Stimulated activated CD8-positive, alpha-beta memory T cell treated with anti-CD3 and anti-CD28 coated beads, Interleukin-4, amount 100 ng/mL, for 24 hours (primary cell): ENCODE measurements around the gene TLR2.

Experiments
- DNase-seq: peaks from one replicate; pipeline ENCODE4 v3.0.0-alpha.2; 2020; ENCODE audit warnings: low read depth

TLR2 gene, protein sequence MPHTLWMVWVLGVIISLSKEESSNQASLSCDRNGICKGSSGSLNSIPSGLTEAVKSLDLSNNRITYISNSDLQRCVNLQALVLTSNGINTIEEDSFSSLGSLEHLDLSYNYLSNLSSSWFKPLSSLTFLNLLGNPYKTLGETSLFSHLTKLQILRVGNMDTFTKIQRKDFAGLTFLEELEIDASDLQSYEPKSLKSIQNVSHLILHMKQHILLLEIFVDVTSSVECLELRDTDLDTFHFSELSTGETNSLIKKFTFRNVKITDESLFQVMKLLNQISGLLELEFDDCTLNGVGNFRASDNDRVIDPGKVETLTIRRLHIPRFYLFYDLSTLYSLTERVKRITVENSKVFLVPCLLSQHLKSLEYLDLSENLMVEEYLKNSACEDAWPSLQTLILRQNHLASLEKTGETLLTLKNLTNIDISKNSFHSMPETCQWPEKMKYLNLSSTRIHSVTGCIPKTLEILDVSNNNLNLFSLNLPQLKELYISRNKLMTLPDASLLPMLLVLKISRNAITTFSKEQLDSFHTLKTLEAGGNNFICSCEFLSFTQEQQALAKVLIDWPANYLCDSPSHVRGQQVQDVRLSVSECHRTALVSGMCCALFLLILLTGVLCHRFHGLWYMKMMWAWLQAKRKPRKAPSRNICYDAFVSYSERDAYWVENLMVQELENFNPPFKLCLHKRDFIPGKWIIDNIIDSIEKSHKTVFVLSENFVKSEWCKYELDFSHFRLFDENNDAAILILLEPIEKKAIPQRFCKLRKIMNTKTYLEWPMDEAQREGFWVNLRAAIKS

DNA sequence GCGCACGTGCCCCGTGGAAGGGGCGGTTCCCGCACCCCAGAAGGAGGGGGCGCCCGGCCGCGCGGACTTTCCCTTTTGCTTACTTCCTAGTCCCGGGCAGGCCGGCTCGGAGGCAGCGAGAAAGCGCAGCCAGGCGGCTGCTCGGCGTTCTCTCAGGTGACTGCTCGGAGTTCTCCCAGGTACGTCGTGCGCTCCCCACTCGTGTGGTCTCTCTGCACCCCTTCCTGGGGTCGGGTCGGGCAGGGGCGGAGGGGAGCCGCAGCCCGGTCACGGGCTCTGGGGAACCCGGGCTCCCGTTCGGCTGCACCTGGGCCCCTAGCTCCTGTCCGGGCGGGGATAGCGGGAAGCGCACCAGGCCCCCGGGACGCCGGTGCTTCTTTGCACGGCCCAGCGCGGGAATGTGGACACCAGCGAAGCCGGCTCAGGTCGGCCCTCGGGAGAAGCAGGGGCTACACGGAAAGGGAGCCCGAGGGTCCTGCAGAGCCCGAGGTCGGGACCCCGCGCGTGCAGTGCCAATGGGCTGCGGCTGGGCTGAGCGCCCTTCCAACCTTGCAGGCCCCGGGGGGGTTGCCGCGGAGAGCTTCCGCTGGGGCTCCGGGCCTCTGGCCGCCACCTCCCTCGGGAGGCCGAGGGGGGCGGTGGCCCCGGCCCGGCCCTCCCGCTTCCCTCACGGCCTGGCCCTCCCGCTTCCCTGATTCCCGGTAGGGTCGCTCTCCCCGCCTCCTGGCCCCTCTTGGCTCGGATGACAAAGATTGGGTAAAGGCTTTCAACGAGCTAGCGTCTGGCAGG lies at the start of gene TLR2:
Gene TLR2, plus strand, starts transcription at position 99 of the 789 bp plus-strand sequence. CDS start 18,628 bp downstream, outside the sequence.
- peak; percentile 39 for DNase-seq

DNA sequence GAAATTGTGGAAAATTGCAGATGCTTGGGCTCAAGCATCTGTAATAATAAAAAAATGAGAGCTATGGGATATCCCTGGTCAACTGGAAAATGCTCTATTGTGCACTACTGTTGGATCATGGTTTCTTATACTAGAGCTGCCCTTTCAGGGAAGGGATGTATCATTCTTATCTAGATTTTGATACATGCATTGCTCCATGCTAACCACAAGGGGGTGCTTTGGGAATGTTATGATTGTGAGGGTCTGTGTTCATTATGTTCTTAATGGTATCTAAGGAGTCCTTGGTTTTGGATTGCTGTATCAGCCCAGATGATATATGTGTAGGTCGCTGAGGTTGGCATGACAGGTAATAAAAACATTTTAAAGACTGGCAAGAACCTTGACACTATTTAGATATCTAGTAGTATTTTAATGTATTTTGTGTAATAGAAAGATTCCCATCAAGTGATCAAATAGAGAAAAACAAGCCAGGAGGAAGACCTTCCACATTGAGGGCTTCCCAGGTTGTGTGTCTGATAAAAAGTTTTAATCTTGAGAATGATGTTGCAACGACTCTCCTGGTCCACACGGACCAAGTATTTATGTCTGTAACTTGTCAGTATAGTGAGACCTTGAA lies 49.2 kb upstream of the TLR2 start:
- DNase-seq = no peak

DNA sequence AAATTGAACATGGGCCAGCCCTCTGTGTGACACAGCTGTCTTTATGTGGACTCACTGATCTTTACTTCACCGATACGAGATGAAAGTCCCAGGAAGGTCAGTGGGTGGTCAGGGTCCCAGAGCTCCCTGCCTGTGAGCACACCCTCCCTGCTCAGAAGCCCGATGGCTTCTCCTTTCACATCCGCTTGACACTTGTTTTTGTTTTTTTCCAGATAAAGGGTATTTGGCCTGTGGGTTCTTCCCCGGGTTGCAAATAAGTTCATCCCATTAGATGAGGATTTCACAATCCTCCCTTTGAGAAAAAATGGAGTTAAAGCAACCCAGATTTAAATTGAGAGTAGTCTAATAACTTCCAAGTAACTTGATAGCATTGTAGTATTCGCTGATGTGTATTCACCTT lies 48.2 kb upstream of the TLR2 start:
- no peak for DNase-seq

DNA sequence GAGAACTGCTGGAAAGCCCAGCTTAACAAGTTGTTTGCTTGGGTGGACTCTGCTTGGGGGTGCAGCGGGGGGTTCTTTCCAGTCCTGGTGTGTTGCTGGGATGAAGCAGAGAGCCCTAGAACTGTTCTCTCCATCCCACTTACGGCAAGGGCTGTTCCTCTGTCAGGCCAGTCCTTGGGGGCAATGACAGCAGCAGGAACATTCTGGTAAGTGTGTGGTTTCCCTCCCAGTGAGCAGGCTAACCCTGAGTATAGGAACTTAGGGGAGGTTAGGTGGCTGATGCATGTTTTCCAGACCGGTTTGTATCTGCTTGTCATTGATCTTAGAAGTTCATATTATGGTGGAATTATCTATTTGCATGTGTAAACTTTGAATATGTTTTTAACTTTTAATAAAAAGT lies 46.9 kb upstream of the TLR2 start:
- DNase-seq = no peak

DNA sequence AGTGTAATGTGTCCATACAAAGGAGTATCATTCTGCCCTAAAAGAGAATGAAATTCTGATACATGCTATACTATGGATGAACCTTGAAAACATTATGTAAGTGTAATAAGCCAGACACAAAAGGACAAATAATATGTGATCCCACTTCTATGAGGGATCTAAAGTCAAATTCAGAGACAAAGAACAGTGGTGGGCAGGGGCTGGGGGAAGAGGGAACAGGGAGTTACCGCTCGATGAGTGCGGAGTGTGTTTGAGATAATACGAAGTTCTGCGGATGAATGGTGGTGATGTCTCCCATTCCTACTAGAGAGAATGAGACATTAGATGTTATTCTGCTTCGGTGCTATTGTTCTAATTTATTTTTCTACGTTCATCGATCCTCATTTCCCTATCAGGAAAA lies 46.1 kb upstream of the TLR2 start:
- no peak for DNase-seq

DNA sequence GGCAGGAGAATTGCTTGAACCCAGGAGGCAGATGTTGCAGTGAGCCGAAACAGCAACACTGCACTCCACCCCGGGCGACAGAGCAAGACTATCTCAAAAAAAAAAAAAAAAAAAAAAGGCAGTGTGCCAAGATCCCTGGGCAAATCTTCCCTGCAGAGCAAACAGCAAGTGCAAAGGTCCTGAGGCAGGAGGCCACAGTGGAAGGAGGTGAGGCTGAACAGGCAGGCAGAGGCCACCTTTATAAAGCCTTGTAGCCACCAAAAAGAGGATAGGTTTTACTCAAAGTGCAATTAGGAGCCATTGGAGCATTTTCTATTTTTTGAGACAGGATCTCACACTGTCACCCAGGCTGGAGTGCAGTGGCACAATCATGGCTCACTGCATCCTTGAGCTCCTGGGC lies 45.1 kb upstream of the TLR2 start:
- DNase-seq = no peak

DNA sequence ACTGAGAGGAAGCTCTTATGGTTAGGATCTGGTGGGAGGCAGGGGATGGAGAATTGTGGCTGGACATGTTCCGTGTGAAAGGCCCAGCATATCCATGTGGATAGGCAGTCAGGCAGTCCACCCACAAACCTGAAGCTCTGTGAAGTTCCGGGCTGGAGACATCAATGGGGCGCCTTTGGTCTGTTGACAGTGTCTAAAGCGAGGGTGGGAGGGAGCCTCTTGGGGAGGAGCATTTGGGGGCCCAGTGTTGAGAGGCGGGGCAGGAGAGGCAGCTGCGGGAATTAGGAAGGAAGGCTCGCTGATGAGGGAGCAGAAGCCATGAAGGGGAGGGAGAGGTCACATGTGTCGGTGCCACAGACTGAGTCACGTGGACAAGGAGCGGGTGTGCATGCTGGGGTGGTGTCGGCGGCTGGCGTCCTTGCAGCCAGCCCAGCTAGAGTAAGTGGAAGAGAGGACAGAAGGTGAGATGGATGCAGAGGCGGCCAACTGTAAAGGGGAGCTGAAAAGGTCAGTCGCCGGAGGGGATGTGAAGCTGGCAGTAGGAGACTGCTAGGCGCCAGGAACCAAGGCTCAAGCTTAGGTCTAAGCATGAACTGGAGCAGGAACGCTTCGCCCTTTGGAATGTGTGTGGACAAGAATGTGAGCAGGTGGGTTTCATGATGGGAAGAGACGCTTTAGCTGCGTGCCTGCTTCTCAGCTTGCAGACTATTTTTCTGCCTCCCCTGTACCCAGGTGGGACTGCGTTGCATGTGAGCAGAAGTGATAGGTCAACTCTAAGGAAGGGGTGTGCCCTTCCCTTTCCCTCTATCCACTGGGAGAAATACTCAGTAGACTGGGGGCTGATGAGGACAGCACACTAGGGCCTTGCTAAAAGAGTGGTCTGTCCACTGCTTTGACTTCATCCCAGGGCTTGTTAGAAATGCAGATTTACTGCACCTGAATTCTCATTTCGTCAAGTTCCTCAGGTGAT lies 44.0 kb upstream of the TLR2 start:
- no peak for DNase-seq

DNA sequence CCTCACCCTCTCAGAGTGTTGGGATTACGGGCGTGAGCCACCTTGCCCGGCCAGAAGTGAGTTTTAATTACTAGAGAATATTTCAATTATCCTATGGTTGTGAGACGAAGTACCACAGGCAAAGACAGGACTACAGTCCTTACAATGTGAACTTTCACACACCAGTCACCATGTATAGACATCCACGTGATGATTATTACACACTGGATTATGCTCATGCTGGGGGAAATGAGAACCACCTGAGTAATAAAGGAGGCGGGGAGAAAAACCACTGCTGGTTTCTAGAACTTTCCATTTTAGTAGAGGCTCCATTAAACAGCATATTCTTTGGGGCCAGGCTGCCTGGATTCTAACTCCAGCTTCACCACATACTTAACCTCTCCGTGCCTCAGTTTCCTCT lies 42.5 kb upstream of the TLR2 start:
- no peak for DNase-seq

DNA sequence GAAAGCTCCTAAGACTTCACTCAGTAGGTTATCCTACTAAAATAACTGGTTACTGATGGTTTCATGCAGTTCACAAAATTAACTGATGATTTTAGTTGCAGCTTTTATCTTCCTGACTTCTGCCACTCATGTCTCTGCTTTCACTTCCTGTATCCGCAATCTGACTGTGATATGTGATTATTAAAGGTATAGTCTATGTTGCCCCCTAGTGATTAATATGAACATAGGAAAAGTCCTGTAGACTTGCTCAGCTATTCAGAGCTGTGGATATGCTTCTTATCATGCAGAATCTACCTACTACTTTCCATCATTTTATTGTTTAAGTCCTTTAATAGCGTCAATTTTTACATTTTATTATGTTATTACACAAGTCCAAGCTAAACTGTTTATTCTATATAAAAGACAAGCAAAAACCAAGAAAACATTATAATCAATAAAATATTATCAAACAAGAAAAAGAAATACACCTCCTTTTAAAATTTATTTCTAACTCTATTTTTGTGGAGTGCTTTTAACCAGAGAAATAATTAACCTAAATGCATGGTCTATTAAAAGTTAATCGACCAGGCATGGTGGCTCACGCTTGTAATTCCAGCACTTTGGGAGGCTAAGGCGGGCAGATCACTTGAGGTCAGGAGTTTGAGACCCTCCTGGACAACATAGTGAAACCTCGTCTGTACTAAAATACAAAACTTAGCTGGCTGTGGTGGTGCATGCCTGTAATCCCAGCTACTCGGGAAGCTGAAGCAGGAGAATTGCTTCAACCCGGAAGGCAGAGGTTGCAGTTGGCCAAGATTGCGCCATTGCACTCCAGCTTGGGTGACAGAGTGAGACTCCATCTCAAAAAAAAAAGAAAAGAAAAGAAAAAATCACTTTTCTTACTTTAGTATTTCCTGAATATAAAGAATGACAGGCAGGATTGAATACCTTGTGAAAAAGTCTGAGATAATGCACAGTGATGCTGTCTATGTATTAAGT lies 40.4 kb upstream of the TLR2 start:
- DNase-seq = no peak

DNA sequence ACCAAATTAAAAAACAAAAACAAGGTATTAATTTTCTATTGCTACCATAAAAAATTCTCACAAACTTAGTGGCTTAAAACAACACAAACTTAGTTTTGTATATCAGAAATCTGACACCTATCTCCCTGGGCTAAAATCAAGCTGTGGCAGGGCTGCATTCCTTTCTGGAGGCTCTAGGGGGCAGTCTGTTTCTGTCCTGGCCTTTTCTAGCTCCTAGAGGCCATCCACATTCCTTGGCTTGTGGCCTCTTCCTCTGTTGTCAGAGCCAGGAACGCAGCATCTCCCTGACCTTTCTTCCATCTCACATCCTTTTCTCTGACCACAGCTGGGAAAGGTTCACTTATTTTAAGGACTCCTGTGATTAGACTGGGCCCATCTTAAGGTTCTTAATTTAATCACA lies 38.9 kb upstream of the TLR2 start:
- no peak for DNase-seq

DNA sequence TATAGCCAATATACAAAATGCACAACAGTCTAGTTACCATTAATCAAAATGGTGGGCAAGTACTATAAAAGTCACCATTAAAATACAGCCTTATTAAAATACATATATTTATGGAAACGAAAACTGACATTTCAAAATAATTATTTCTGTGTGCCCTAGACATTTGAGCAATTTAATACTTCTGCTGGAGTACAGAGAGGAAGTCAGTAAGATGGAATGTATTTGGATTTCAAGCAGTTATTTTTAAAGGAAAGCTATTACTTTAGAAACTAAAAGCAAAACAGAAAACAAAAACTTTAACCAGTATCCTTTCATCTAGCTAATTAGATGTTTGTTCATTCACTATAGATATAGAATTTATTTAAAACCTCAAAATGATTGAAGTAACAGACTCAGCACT lies 37.8 kb upstream of the TLR2 start:
- DNase-seq = no peak

DNA sequence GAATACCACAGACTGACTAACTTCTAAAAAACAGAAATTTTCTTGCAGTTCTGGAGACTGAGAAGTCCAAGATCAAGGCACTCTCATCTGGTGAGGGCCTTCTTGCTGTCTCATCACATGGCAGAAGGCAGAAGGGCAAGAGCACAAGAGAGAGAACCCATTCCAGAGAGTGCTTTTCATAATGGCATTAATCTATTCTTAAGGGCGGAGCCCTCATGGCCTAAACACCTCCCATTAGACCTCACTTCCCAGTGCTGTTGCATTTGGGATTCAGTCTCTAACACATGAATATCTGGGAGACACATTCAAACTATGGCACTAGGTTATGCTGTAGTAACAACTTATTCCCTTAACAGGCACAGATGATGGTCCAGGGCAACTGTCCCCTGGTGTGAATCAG lies 37.1 kb upstream of the TLR2 start:
- no peak for DNase-seq

DNA sequence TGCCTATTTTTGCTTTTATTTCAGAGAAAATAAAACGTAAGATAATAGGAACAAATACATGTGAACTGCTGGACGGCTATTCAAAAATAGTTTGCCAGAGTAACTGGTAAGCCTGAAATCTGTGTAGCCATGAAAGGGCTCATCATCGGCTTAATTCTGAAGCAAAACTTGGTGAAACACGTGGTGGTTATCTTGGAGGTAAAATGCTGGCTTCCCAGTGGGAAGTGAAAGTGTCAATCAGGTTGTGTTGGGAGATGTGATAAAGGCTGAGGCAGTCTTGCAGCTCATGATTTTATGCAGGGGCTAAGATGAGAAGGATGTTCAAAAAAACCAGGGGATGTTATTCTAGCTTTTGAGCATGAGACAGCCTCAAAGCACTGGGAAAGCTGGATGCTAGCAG lies 36.1 kb upstream of the TLR2 start:
- DNase-seq = no peak

DNA sequence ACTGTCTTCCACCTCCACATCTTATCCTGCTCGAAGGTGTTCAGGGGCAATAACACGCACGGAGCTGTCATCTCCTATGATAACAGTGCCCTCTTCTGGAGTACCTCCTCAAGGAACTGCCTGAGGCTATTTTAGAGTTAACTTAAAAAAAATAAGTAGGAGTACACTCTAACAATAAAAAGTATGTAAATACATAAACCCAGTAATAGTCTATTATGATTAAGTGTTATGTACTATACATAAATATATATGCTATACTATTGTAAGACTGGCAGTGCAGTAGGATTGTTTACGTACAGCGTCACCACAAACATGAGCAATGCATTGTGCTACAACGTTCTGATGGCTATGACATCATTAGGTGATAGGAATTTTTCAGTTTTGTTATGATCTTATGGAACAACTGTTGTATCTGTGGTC lies 34.5 kb upstream of the TLR2 start:
- no peak for DNase-seq

DNA sequence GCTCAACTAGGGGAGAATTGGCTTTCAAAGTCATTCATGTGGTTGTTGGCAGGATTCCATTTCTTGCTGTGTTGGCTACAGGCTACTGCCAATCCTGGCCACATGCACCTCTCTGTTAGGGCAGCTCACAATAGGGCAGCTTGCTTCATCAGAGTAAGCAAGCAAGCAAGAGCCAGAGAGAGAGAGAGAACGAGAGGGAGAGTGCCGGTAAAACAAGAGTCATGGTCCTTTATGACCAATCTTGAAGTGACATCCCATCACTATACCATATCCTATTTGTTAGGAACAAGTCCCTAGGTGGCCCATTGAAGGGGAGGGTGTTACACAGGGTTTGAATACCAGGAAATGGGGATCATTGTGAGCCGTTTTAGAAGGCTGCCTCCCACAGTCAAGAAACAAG lies 33.0 kb upstream of the TLR2 start:
- no peak for DNase-seq

DNA sequence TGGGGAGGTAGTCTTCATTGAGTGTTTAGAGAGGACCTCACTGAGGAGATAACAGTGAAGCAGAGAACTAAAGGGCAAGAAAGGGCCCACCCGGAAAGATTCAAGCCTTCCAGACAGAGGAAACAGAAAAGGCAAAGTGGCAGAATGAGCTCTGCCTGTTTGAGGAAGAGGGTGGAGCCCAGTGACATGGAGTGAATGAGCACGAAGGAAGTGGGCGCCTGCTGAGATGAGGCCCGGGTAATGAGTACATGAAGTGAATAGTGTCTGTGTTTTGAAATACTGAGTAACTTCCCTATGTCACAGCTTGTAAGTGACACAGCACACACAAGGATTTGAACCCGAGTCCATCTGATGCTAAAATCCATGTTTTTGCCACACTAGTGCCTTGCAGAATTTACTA lies 32.5 kb upstream of the TLR2 start:
- no peak for DNase-seq

DNA sequence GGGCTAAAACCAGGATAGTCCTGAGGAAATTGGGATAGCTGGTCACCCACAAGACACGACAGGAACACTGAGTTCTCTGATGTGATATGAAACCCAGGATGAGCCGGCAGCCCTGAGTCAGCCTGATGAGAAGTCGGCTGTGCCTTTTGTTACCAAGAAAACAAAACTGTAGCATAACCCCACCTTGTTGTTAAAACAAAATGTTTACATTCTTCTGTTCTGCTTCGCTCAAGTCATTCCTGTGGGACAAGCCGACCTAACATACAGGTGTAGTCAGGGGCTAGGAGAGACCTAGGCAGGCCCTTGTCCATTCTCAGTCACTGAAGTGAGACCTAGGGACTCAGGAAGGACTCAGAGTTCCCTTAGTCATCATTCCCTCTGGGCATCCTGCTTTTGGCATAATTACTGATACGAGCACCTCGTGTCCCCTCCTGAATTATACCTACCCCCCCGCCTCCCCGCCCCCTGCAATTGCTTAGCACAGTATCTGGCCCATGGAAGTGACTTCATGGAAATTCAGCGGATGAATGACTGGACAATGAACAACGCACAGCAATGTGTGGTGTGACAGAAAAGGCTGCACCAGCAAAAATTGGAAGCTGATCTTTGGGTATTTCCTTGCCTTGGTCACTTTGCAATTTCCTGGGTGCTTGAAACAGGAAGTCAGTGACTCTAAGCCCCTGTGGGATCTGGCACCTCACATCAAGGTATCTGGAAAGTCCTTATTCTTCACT lies 31.9 kb upstream of the TLR2 start:
- no peak for DNase-seq

DNA sequence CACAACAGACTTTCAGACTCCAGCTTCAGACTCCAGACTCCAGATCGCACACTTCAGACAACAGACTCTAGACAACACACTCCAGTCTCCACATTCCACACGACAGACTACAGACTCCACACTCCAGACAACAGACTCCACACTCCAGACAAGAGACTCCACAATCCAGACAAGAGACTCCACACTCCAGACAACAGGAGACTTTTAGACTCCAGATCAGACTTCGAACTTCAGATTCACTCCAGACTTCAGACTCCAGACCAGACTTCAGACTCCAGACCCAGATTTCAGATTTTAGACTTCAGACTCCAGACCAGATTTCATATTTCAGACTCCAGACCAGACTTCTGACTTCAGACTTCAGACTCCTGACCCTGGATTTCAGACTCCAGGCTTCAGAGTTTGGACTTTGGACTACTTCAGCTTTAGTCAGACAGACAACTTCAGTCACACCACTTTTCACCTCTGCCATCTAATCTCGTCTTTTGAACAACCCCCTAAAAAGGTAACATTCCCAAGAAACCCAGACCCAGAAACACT lies 29.0 kb upstream of the TLR2 start:
- no peak for DNase-seq

DNA sequence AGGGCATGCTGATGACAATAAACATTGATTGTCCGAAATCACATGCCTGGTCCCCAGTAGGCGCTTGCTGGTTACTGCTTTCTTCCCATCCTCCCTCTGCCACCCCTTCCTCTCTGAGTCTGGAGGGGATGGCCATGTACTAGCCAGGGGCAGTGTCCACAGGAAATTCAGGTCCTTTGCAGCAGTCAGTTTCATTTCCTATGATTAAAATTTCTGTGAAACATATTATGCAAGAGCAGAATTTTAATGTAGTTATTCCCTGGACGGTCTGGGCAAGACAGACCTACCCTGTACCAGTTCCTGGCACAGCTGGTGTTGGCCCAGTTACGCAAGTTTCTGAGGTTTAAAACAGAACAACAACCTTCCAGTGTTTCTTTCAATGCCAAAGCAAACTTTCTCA lies 28.2 kb upstream of the TLR2 start:
- no peak for DNase-seq
